HG02938 (cell line): Measurements from ENCODE around the gene TC2N.
"Not testable (repeated sequence)": the region's sequence is repeated elsewhere in the genome, so short reads cannot be mapped to it uniquely, and the experiment has no call there.

ENCODE experiments used
- ATAC-seq: cut with Tn5 transposase; IDR thresholded peaks from one replicate; pipeline ENCODE4 v1.9.1; 2021; ENCODE audit warnings: mild to moderate bottlenecking, moderate library complexity; ENCODE audit not compliant: unreplicated experiment

The TC2N gene

DNA sequence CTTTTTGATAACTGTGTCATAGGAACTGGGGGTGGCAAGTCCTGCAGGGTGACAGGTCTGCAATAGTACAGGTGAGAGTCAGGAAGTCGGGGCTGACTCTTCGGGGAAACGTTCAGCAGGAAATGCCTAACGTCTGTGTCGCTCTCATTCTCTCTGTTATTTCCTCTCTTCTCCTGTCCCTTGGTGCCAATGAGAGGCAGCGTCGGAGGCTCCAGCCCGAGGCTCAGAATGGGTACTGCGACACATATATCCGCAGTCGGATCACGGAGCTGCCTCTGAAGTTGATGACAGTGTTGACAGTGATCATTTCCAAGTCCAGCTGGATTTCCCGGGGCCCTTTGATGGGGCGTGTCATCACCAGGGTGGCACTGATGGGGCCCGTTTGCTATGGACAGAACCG lies 2.7 kb upstream of the TC2N start:
- ATAC-seq, result no peak

DNA sequence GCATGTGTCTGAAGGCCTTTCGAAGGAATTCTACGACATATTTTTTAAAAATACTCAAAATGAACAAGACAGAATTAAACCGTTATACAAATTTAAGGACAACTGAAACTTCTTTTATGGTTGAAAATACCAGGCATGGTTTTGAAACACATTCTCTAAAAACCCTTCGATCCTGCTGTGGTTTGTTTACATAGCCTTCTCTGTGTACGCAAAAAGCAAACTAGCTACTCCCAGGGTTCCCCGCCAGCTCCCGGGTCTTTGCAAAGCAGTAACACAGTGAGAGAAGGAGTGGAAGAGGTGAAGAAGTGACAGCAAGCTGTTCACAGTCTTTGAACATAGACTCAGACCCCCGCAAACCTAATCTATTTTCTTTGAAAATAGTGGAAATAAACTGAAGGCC lies 2.2 kb upstream of the TC2N start:
- no peak for ATAC-seq

GRCh38 chr14:91866511-91867295 lies 633 bp downstream of the TC2N start:
- no peak for ATAC-seq

GRCh38 chr14:91866061-91866460 lies 1.3 kb downstream of the TC2N start:
- ATAC-seq, result no peak

- no peak for ATAC-seq
Measured at GRCh38 chr14:91862417-91862816, 4.9 kb downstream of the TC2N start.

GRCh38 chr14:91861091-91861490 lies 6.2 kb downstream of the TC2N start:
- no peak for ATAC-seq

DNA sequence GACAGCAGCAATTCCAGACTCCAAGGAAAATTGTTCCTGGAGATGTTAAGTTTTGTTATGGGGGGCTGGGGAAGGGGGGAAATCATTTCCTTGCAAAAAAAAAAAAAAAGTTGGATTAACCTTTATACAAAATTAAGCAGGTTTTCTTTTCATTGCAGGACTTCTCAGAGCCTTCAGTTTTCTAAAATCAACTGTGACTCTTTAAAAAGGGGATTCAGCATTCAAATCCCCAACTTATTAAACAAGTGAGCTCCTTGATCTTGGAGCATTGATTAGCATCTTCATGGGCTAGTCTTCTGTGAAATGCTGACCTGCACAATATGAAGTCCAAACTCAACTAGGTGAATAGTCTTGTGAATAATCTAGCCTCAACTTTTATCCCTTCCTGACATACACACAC lies 7.1 kb downstream of the TC2N start:
- no peak for ATAC-seq

DNA sequence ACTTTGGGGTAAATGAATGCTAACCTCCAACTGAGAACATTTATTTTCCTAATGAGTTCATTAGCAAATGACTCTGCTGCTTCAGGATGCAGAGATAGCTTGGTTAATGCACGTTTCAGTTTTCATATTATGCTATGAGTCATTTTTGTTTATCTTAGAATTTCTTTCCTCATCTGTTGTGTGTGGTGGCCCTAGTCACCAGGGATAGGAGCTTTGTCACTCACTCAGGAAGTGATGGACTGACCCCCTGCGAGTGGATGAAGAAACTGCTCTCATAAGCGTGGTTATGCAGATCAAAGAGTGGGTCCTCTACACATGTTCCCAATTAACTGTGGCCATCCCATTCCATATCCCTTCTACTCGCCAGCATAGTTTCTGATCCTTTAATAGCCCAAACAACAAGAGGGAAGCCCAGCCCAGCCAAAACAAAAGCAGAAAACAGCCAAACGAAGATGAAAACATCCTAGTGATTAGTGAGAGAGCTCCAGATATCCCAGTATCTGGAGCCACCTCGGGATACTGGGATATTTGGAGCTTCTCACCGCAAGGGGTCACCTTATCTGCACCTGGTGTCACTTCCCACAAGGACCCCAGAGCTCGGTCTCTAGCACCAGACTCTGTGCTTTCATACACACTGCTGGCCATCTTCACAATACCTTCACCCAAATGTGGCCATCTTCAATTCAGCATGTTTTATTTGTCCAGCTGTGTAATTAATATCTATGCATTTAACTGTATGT lies 8.6 kb downstream of the TC2N start:
- ATAC-seq, result peak; percentile 91

GRCh38 chr14:91857614-91858013 lies 9.7 kb downstream of the TC2N start:
- ATAC-seq, result no peak

GRCh38 chr14:91854327-91854934 lies 12.9 kb downstream of the TC2N start:
- ATAC-seq, result no peak

DNA sequence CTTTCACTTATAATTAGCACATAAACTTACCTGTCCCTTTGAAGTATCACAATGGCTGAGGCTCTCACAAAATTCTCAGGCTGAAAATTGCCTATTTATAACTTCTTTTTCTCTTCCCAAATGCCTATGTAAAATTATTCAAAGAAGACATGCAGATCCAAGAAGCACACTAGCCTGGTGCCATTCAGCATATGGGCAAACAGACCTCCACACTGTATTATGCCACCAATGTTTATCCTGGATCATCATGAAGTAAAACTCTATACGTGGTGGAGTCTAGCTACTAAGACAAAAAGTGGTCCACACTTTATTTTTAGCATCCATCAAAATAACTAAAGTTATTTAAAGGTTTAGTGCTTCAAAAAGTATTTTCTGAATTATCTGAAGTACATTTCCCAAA lies 15.8 kb downstream of the TC2N start:
- ATAC-seq, result no peak

DNA sequence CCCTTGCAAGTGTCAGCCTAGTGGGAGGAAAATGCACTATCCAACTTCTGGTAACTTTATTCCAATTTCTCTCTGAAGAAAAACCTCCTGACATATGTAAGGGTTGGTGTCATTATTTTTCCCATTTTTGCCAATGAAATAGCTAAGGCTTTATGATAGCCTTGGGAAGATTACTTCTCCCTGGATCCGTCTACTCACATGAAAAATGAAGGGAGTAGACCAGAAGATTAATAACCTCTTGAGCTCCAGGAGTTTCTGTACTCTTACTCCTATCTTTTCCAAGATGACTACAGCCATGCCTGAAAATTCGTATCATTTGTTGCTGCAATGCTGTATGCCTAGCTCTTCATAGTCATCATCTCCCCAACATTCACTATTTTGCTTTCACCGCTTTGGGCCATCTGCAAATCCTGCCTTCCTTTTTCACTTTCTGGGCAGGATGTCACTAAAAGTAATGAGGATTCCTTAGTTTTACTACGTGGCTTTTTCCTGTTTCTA lies 18.8 kb downstream of the TC2N start:
- ATAC-seq, result no peak

- ATAC-seq, result no peak
Measured at GRCh38 chr14:91847693-91848092, 19.6 kb downstream of the TC2N start.

DNA sequence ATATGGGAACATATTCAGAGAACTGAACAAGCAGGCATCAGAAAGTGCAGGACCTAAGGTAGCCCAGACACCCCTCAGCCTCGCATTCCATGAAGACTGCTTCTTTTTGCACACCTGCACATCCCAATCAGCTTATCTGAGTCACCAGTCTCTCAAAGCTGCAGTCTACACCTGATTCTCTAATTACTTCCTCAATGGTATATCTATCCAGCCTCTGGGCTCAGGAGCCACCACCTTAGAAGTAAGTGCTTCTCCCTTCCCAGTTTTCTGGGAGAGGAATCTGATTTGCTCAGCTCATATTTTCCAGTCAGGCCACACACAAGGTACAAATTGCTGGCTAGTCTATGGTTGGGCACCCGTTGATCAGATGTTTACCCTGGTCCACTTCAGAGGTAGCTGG lies 21.7 kb downstream of the TC2N start:
- ATAC-seq, result no peak

GRCh38 chr14:91845056-91845455 lies 22.3 kb downstream of the TC2N start:
- not testable (repeated sequence) for ATAC-seq

- no peak for ATAC-seq
Measured at GRCh38 chr14:91844029-91844428, 23.3 kb downstream of the TC2N start.

DNA sequence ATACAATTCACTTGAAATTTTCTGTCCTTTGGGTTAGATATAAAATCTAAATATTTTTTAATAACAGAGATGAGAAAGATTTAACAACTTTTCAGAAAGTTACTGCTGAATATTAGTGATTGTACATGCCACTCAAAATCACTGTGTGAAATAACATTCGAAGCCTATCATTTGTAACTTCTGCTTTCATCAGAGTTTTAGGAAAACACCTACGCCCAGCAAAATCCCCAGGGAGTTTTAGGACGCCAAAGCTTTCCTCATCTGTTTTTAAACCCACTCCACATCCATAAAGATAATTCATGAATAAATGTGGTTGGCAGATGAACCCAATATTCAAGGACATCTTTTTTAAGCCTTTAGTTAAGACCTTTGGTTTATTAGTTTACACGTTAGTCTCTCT lies 23.9 kb downstream of the TC2N start:
- no peak for ATAC-seq

DNA sequence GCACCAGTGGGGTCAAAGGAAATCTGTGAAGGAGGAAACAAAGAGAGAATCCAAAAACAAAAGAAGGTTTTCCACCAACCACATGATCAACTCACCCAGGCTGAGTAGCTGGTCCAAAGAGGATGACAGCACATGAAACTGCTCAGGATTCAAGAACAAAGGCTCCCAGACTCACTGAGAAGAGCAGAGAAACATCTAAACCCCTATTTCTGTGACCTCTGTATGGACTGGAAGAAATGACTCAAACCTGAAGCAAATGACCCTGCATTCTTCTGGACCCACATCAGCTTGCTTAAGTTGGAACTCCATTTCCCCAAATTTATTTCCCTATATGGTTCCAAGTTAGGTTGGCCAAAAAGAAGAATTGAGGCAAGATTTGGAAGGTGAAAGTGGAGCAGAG lies 26.3 kb downstream of the TC2N start:
- ATAC-seq, result no peak

- ATAC-seq, result no peak
Measured at GRCh38 chr14:91839749-91840148, 27.6 kb downstream of the TC2N start.

DNA sequence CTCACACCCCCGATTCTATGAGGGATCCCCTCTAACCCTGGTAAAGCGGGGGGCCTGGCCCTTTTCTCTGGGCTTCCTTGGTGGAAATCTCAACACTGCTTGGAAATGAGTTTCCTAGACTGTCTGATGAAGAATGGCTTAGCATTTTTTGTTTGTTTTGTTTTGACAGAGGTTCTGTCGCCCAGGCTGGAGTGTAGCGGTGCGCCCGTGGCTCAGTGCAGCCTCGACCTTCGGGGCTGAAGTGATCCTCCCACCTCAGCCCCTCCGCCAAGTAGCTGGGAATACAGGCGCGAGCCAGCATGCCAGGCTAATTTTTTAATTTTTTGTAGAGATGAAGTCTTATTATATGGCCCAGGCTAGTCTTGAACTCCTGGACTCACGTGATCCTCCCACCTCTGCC lies 30.3 kb downstream of the TC2N start:
- no peak for ATAC-seq

GRCh38 chr14:91835920-91836843 lies 31.2 kb downstream of the TC2N start:
- ATAC-seq, result peak; percentile 42
